Adipocyte (in vitro differentiated cells): ENCODE data around the gene ANGPTL2.

ENCODE experiments used
- DNase-seq: peaks from one replicate; pipeline ENCODE4 v3.0.0-alpha.2; 2015; ENCODE audit warnings: low read depth
- H3K27me3 ChIP-seq: replicated peaks from 2 replicates; pipeline ENCODE4 v1.7.0; 2013; ENCODE audit warnings: mild to moderate bottlenecking, low read length, moderate library complexity; ENCODE audit not compliant: control insufficient read depth, insufficient read depth
- H3K36me3 ChIP-seq: 2 replicates; pipeline ENCODE4 v1.7.0; 2013; ENCODE audit warnings: low read length, mild to moderate bottlenecking, moderate library complexity; ENCODE audit not compliant: control insufficient read depth, insufficient read depth, severe bottlenecking
- H3K4me1 ChIP-seq: 2 replicates; pipeline ENCODE4 v1.7.0; 2013; ENCODE audit warnings: mild to moderate bottlenecking, low read length, moderate library complexity; ENCODE audit not compliant: control insufficient read depth, insufficient read depth
- H3K4me3 ChIP-seq: 2 replicates; pipeline ENCODE4 v1.7.0; 2013; ENCODE audit warnings: mild to moderate bottlenecking, low read length, moderate library complexity
- H3K9ac ChIP-seq: 2 replicates; pipeline ENCODE4 v1.7.0; 2013; ENCODE audit warnings: mild to moderate bottlenecking, low read length, moderate library complexity
- H3K9me3 ChIP-seq: 2 replicates; pipeline ENCODE4 v1.7.0; 2013; ENCODE audit warnings: mild to moderate bottlenecking, low read length, moderate library complexity; ENCODE audit not compliant: control insufficient read depth

ANGPTL2 gene

DNA sequence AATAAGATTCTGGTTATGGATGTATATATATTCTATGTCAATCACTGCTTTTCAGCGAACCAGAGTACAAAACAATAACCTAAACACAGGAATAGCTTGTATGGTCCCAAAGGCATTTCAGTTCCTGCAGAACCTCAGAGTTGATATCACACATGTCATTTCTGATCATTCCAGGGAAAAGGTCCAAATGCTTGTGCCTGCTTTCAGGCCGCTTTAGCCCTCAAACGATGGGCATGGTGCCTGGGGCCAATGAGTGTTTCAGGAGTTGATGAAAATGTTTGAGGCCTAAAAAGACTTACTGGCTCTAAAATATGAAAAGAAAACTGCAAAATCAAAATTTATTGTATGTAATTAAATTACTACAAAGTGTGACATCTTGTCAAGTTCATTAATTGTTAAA is 22.8 kb downstream of the ANGPTL2 start:
- no peaks in the 10 kb centered on the region for H3K27me3 ChIP-seq
- peaks cover 39% of the 10 kb centered on the region for H3K4me1 ChIP-seq
- DNase-seq = no peak
- H3K9me3 ChIP-seq = no peaks in the 10 kb centered on the region
- no peak overlapping the region for H3K9ac ChIP-seq
- peaks cover 61% of the 10 kb centered on the region for H3K36me3 ChIP-seq
- no peak overlapping the region for H3K4me3 ChIP-seq

GRCh38 chr9:127098916-127099553 is 23.4 kb downstream of the ANGPTL2 start:
- H3K4me3 ChIP-seq = no peak overlapping the region
- no peaks in the 10 kb centered on the region for H3K9me3 ChIP-seq
- H3K36me3 ChIP-seq = peaks cover 58% of the 10 kb centered on the region
- peaks cover 33% of the 10 kb centered on the region for H3K4me1 ChIP-seq
- DNase-seq = no peak
- H3K9ac ChIP-seq = peak overlapping the region; percentile 39
- H3K27me3 ChIP-seq = no peaks in the 10 kb centered on the region

GRCh38 chr9:127097683-127098082 is 24.8 kb downstream of the ANGPTL2 start:
- Histone ChIP-seq H3K27me3 (no peaks in the 10 kb centered on the region), H3K4me1 (peaks cover 26% of the 10 kb centered on the region), H3K36me3 (peaks cover 51% of the 10 kb centered on the region), H3K9me3 (no peaks in the 10 kb centered on the region), H3K9ac (no peak overlapping the region), H3K4me3 (no peak overlapping the region)
- no peak for DNase-seq

DNA sequence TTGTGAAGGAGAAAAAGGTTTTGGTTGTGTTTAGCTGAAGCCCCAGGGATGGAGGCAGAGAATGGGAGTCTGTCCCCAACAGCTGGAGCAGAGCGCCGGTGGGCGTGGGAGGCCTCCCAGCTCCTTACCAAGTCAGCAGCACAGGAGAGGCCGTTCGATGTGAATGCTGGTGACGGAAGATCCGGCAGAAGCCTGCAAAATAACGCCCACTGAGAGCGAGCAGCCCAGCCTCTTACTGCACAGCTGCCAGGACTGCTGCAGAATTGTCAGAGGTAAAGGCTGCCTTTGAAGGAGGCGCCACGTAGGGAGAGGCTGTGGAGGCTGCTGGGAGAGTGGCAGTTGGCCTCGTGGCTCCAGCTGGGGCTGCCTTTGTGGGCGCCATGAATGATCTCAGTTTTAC is 26.2 kb downstream of the ANGPTL2 start:
- Histone ChIP-seq H3K36me3 (peaks cover 51% of the 10 kb centered on the region), H3K9ac (no peak overlapping the region), H3K4me1 (peaks cover 25% of the 10 kb centered on the region), H3K27me3 (no peaks in the 10 kb centered on the region), H3K4me3 (no peak overlapping the region), H3K9me3 (no peaks in the 10 kb centered on the region)
- DNase-seq = no peak

GRCh38 chr9:127095411-127095810 is 27.0 kb downstream of the ANGPTL2 start:
- Histone ChIP-seq H3K9me3 (no peaks in the 10 kb centered on the region), H3K4me1 (peaks cover 28% of the 10 kb centered on the region), H3K9ac (no peak overlapping the region), H3K27me3 (no peaks in the 10 kb centered on the region), H3K4me3 (no peak overlapping the region), H3K36me3 (peaks cover 46% of the 10 kb centered on the region)
- no peak for DNase-seq

- H3K4me3 ChIP-seq = no peak overlapping the region
- no peaks in the 10 kb centered on the region for H3K9me3 ChIP-seq
- H3K4me1 ChIP-seq = peaks cover 24% of the 10 kb centered on the region
- H3K9ac ChIP-seq = no peak overlapping the region
- no peak for DNase-seq
- peaks cover 52% of the 10 kb centered on the region for H3K36me3 ChIP-seq
- no peaks in the 10 kb centered on the region for H3K27me3 ChIP-seq
Measured at GRCh38 chr9:127093319-127094020, 29.0 kb downstream of the ANGPTL2 start.

DNA sequence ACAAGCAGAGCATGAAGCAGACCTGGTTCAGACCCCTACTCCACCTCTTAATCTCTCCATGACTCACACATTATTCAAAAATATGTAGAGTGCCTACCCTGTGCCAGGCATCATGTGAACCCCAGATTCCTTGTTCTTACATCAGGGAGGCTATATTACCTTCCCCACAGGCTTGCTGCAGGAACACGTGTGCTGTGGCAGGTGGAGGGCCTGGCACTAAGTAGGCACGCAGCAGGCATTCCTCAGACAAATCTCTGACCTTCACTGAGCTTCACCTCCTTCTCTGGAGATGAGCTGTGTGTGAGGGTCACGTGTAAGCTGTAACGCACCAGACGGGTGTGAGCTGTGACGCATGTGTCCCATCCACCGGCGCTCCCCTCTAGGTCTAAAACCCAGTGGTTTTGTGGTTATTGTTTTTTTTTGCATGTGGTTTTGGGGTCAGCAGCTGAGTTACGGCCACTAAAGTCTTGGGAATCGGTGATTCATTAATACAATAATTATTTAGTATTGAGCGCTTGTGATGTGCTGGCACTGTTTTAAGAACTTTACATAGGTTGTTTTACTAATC is 30.3 kb downstream of the ANGPTL2 start:
- Histone ChIP-seq H3K36me3 (peaks cover 57% of the 10 kb centered on the region), H3K4me3 (no peak overlapping the region), H3K9ac (no peak overlapping the region), H3K4me1 (peaks cover 24% of the 10 kb centered on the region), H3K27me3 (no peaks in the 10 kb centered on the region), H3K9me3 (no peaks in the 10 kb centered on the region)
- DNase-seq = no peak

- Histone ChIP-seq H3K36me3 (peaks cover 56% of the 10 kb centered on the region), H3K27me3 (no peaks in the 10 kb centered on the region), H3K9ac (no peak overlapping the region), H3K4me1 (peaks cover 24% of the 10 kb centered on the region), H3K9me3 (no peaks in the 10 kb centered on the region), H3K4me3 (no peak overlapping the region)
- no peak for DNase-seq
Measured at GRCh38 chr9:127091526-127091925, 30.9 kb downstream of the ANGPTL2 start.

- H3K4me1 ChIP-seq = peaks cover 24% of the 10 kb centered on the region
- H3K9me3 ChIP-seq = no peaks in the 10 kb centered on the region
- H3K4me3 ChIP-seq = no peak overlapping the region
- peaks cover 56% of the 10 kb centered on the region for H3K36me3 ChIP-seq
- H3K9ac ChIP-seq = peak overlapping the region; percentile 33
- no peaks in the 10 kb centered on the region for H3K27me3 ChIP-seq
- DNase-seq = no peak
Measured at GRCh38 chr9:127090341-127090985, 32.0 kb downstream of the ANGPTL2 start.

DNA sequence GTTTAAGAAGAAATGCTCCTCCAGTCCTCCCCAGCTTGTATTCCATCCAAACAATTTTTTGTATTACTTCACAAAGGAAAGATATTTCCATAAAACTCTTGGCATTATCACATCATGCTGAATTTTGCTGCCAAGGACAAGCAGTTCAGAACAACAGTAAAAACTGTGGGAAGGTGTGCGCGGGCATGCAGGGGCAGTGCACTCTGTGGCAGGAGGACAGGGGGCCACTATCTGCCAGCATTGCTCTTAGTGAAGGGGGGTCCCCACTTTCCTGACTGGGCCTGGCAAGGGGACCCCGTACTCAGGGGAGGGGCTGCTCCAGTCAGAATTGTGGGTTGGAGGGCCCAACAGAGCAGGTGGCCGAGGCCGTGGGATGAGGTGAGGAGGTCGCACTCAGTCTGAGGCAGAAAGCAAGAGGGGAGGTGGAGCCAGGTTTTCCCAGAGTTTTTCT is 32.8 kb downstream of the ANGPTL2 start:
- Histone ChIP-seq H3K9ac (peak overlapping the region; percentile 33), H3K4me3 (no peak overlapping the region), H3K27me3 (no peaks in the 10 kb centered on the region), H3K4me1 (peaks cover 24% of the 10 kb centered on the region), H3K9me3 (no peaks in the 10 kb centered on the region), H3K36me3 (peaks cover 56% of the 10 kb centered on the region)
- no peak for DNase-seq
